ENCODE results near the gene TBCD. TPM values are rescaled to one million over a fixed set of nuclear protein-coding genes. Genes with fewer than 3 reads are reported as not detected.

Gene TBCD
- total RNA-seq, 1 experiment from 2014 or later: 90.7 TPM

GRCh38 chr17:82893779-82894178 is 141.9 kb downstream of the TBCD start:
- H3K36me3 Mint-ChIP-seq (ENCODE audit: insufficient read depth, unreplicated experiment): peaks cover 16% of the 10 kb centered on the region
- H3K9me3 Mint-ChIP-seq (ENCODE audit: low read depth, unreplicated experiment): no peaks in the 10 kb centered on the region
- DNase-seq: no peak
- no peak overlapping the region for H3K27ac Mint-ChIP-seq (ENCODE audit: unreplicated experiment)
- peaks cover 28% of the 10 kb centered on the region for H3K4me1 Mint-ChIP-seq (ENCODE audit: low read depth, unreplicated experiment)
- CTCF ChIA-PET: no interaction called here
- TF ChIP-seq CTCF (IDR thresholded peaks at IDR 0.05; ENCODE audit: unreplicated experiment): no peak
- no peaks in the 10 kb centered on the region for H3K27me3 Mint-ChIP-seq (ENCODE audit: unreplicated experiment)
- BruUV-seq (replicated peaks): no TSS peak
- H3K4me3 Mint-ChIP-seq (ENCODE audit: low read depth, unreplicated experiment): no peak overlapping the region
- intact Hi-C loops (cut with micrococcal nuclease; ENCODE audit: unreplicated experiment): no loop called here

GRCh38 chr17:82894389-82894788 is 142.5 kb downstream of the TBCD start:
- no peak overlapping the region for H3K4me3 Mint-ChIP-seq (ENCODE audit: low read depth, unreplicated experiment)
- TF ChIP-seq CTCF (IDR thresholded peaks at IDR 0.05; ENCODE audit: unreplicated experiment): no peak
- no TSS peak for BruUV-seq (replicated peaks)
- no peak overlapping the region for H3K27ac Mint-ChIP-seq (ENCODE audit: unreplicated experiment)
- DNase-seq: no peak
- H3K4me1 Mint-ChIP-seq (ENCODE audit: low read depth, unreplicated experiment): peaks cover 22% of the 10 kb centered on the region
- CTCF ChIA-PET: no interaction called here
- H3K9me3 Mint-ChIP-seq (ENCODE audit: low read depth, unreplicated experiment): no peaks in the 10 kb centered on the region
- H3K27me3 Mint-ChIP-seq (ENCODE audit: unreplicated experiment): no peaks in the 10 kb centered on the region
- intact Hi-C loops (cut with micrococcal nuclease; ENCODE audit: unreplicated experiment): no loop called here
- H3K36me3 Mint-ChIP-seq (ENCODE audit: insufficient read depth, unreplicated experiment): peaks cover 10% of the 10 kb centered on the region

DNA sequence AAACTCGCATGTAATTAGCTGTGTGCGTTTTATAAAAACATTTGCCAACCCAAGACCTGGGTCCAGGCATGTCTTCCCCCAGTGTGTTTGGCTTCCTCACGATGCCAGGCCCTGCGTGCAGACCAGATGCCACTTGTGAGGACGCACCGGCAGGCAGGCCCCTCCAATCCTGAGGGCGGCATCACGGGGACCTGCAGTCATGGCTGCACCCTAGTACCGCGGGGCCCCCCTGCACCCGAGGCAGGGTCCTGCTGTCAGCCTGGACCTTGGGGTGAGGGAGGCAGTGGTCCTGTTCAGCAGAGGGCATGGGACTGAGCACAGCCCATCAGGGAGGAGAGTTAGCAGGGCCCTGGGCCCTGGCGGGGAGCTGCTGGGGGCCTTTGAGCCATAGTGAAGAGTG is 143.2 kb downstream of the TBCD start:
- no TSS peak for BruUV-seq (replicated peaks)
- CTCF ChIA-PET: no interaction called here
- Mint-ChIP-seq H3K4me1 (ENCODE audit: low read depth, unreplicated experiment) (peaks cover 15% of the 10 kb centered on the region), H3K27me3 (ENCODE audit: unreplicated experiment) (no peaks in the 10 kb centered on the region), H3K9me3 (ENCODE audit: low read depth, unreplicated experiment) (no peaks in the 10 kb centered on the region), H3K27ac (ENCODE audit: unreplicated experiment) (no peak overlapping the region), H3K4me3 (ENCODE audit: low read depth, unreplicated experiment) (no peak overlapping the region), H3K36me3 (ENCODE audit: insufficient read depth, unreplicated experiment) (peaks cover 3% of the 10 kb centered on the region)
- no peak for DNase-seq
- intact Hi-C loops (cut with micrococcal nuclease; ENCODE audit: unreplicated experiment): no loop called here
- TF ChIP-seq CTCF (IDR thresholded peaks at IDR 0.05; ENCODE audit: unreplicated experiment): no peak

DNA sequence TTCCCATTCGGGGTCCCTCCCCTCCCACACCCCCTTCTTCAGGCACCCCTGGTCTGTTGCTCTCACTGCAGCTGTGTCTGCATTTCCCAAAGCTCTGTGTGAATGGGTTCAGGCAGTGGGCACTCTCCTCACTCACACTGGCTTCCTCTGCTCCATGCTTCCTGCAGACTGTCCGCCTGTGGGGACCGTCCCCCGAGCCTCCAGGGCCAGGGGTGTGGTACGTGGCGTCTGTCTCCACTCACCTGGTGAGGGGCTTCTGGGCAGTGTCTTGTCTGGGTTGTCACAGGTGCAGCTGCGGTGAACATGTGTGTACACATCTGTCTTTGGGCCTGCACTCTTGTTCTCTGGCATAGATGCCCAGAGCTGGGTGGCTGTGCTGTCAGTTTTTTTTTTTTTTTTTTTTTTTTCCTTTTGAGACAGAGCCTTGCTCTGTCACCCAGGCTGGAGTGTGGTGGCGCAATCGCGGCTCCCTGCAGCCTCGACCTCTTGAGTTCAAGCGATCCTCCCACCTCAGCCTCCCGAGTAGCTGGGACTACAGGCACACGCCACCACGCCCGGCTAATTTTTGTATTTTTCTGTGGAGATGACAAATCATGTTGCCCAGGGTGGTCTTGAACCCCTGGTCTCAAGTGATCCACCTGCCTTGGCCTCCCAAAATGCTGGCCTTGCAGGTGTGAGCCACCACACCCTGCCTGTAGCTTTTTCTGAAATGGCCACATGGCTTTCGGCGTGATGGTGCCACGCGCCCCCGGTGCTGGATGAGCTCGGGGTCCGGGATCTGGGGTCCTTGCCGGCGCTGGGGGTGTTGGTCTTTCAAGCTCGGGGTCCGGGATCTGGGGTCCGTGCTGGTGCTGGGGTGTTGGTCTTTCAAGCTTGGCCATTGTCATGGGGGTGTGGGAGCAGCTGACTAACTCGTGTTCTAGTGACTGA is 144.5 kb downstream of the TBCD start:
- peaks cover 3% of the 10 kb centered on the region for H3K4me1 Mint-ChIP-seq (ENCODE audit: low read depth, unreplicated experiment)
- H3K9me3 Mint-ChIP-seq (ENCODE audit: low read depth, unreplicated experiment): no peaks in the 10 kb centered on the region
- no peak overlapping the region for H3K27ac Mint-ChIP-seq (ENCODE audit: unreplicated experiment)
- intact Hi-C loops (cut with micrococcal nuclease; ENCODE audit: unreplicated experiment): no loop called here
- H3K36me3 Mint-ChIP-seq (ENCODE audit: insufficient read depth, unreplicated experiment): peaks cover 6% of the 10 kb centered on the region
- no peak overlapping the region for H3K4me3 Mint-ChIP-seq (ENCODE audit: low read depth, unreplicated experiment)
- CTCF ChIA-PET: no interaction called here
- DNase-seq: no peak
- no peaks in the 10 kb centered on the region for H3K27me3 Mint-ChIP-seq (ENCODE audit: unreplicated experiment)
- TF ChIP-seq CTCF (IDR thresholded peaks at IDR 0.05; ENCODE audit: unreplicated experiment): no peak
- BruUV-seq (replicated peaks): no TSS peak
